Heart right ventricle (tissue), 16 donors: ENCODE results near the gene RAD51B. TPM values are rescaled to one million over a fixed set of nuclear protein-coding genes. Genes with fewer than 3 reads are reported as not detected.

Experiments used
- ATAC-seq, 8 donors: fragments of 200-7000 bp; cut with Tn5 transposase; one replicate each; pipeline ENCODE4 v1.9.1; 2020; ENCODE audit warnings: mild to moderate bottlenecking in 8 of 8, moderate library complexity in 8 of 8, moderate number of reproducible peaks in 1 of 8
- DNase-seq, 2 donors: peaks; one replicate each; pipeline ENCODE4 v3.0.0-alpha.2; 2020
- H3K27ac ChIP-seq, 10 donors: fragments of 200-600 bp; sonication (generic) in 2 of 10; one replicate each; pipeline versions ENCODE4 v1.5.0 to v1.8.0; 2020 to 2022; ENCODE audit warnings: mild to moderate bottlenecking in 3 of 10
- H3K27me3 ChIP-seq, 7 donors: fragments of 200-600 bp; one replicate each; pipeline ENCODE4 v1.8.0; 2021 to 2022; ENCODE audit warnings: mild to moderate bottlenecking in 2 of 7
- H3K36me3 ChIP-seq, 9 donors: fragments of 200-600 bp; sonication (generic) in 1 of 9; one replicate each; pipeline versions ENCODE4 v1.5.0 to v1.8.0; 2020 to 2022; ENCODE audit warnings: mild to moderate bottlenecking in 2 of 9
- H3K4me1 ChIP-seq, 9 donors: fragments of 200-600 bp; sonication (generic) in 1 of 9; one replicate each; pipeline versions ENCODE4 v1.5.0 to v1.8.0; 2020 to 2022; ENCODE audit warnings: mild to moderate bottlenecking in 4 of 9
- H3K4me3 ChIP-seq, 10 donors: fragments of 200-600 bp; sonication (generic) in 2 of 10; one replicate each; pipeline versions ENCODE4 v1.5.0 to v1.8.0; 2020 to 2022; ENCODE audit warnings: mild to moderate bottlenecking in 7 of 10, moderate library complexity in 2 of 10
- H3K9me3 ChIP-seq, 11 donors: fragments of 200-600 bp in 10 of 11; sonication (generic) in 2 of 11; one replicate each; pipeline versions ENCODE4 v1.5.0 to v1.8.0; 2013 to 2022; ENCODE audit warnings: mild to moderate bottlenecking in 2 of 11, control low read depth in 1 of 11, moderate library complexity in 1 of 11
- WGBS, 2 donors: extraction: QIAGEN DNeasy Blood & Tissue Kit; methylation state at CpG; one replicate each; pipeline ENCODE4 v1.1.7; 2013; ENCODE audit warnings: inconsistent platforms in 1 of 2; 5-methylcytosine and 5-hydroxymethylcytosine counted together
- intact Hi-C, 10 donors: fragments of 100-400 bp; cut with DNase I; formaldehyde crosslinking; loops; one replicate each; pipeline versions ENCODE4 v1.11.1 to v1.14.2; 2022
- polyA plus RNA-seq, 2 donors: library from polyadenylated mRNA; stranded (reverse); fragments of 200-250 nt; gene quantifications; one replicate each; pipeline ENCODE4 v1.2.3, GENCODE V29; 2013
- total RNA-seq, 10 donors: library from RNA; stranded (reverse); fragmentation: NEBNext Ultra II Directional in 3 of 10; extraction: Animal tissue kit (Norgen Biotek cat#: 25700) in 3 of 10; gene quantifications; one replicate each; pipeline versions ENCODE4 v1.2.1 to v1.2.4, GENCODE V29; 2021 to 2023
- TF ChIP-seq, protein P1 (sequence below), 9 donors: fragments of 200-600 bp; sonication (generic) in 2 of 9; IDR thresholded peaks; one replicate each; pipeline versions ENCODE4 v1.5.0 to v1.8.0; 2021 to 2022; ENCODE audit warnings: antibody characterized with exemption in 9 of 9, mild to moderate bottlenecking in 5 of 9, moderate library complexity in 1 of 9
- donor health status: Arrhythmogenic right ventricular cardiomyopathy.
- donor health status: ischemic (EF 13 %, LVEDD 7.1; RV severe dilation, severe dysfunction).
- donor health status: healthy with polysubstance abuse.
- donor health status: DM: no; HTN: yes; CAD: no.
- donor health status: DM: no; HTN: no; CAD: no.
- donor health status: ischemic (EF 25% LVEDD 6.9; RV normal size, moderate dysfunction).
- donor health status: ischemic (EF 25% LVEDD 5.7; RV mildly dilated, moderate dysfunction).
- donor health status: healthy.
- donor health status: DM: yes; HTN: yes; CAD: no.
- donor health status: Ischemic cardiomyopathy.
- donor health status: ischemic (EF 35%, LVEDD 5.7; RV mildly dilated, moderate dysfunction).
- donor health status: nonischemic (EF 11% LVEDD 7.7; RV severe dilation, severe dysfunction).
- donor health status: DM: yes; HTN: yes; CAD: no.
- donor health status: PGD.
- donor health status: ischemic (EF 29% LVEDD 5.4; RV normal size, mild dysfunction).
- donor health status: nonischemic (EF 23%, LVEDD 6.1; RV moderate dilation, normal function).

RAD51B gene
- total and polyA plus RNA-seq, 12 donors, result 0.88 to 8.6 (median 3.5) TPM

DNA sequence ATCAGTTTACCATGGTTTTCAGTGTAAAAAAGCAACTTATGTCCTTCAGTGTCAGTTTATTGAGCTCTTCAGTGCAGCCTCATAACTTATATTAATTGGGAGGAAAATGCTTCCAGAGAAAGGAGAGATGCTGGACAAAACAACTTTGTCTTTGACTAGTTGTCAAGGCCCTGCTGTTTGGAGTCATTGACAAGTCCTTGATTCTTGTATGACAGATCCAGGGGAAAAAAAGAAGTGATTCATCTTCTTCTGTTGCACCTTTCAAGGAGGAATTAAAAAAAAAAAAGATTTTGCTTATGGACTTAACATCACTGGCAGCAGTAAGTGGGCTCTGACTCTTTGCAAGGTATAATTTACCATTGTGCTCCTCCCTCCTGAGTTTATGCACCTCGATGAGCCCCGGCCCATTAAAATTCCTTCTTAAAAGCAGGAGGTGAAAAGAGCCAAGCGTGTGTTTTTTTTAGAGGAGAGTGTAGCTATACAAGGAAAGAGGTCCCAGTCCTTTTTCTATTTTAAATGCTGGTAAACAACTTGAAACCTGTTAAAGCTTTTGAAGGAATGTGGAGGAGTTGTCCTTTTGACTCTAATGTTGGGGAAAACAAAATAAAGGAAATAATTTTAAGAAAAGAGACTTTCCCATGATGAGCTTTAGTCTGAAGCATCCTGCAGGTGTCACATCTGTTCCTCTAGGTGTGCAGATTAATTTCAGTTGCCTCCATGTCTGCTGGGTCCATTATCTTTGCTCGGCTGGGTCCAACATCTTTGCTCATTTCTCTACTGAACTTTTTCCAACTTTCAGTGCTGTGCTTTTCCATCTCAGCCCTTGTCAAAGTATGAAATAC lies 431.6 kb downstream of the RAD51B start:
- ATAC-seq (no peak), DNase-seq (no peak)
- Histone ChIP-seq H3K9me3 (no peaks in the 10 kb centered on the region), H3K36me3 (no peaks in the 10 kb centered on the region), H3K4me1 (peaks cover 15 to 60% (median 57%) of the 10 kb centered on the region in 9 donors), H3K27ac (peak overlapping the region in 9 of 10 donors; percentile 35 to 94 (median 50)), H3K27me3 (no peaks in the 10 kb centered on the region), H3K4me3 (no peak overlapping the region)
- TF ChIP-seq, protein P1, sequence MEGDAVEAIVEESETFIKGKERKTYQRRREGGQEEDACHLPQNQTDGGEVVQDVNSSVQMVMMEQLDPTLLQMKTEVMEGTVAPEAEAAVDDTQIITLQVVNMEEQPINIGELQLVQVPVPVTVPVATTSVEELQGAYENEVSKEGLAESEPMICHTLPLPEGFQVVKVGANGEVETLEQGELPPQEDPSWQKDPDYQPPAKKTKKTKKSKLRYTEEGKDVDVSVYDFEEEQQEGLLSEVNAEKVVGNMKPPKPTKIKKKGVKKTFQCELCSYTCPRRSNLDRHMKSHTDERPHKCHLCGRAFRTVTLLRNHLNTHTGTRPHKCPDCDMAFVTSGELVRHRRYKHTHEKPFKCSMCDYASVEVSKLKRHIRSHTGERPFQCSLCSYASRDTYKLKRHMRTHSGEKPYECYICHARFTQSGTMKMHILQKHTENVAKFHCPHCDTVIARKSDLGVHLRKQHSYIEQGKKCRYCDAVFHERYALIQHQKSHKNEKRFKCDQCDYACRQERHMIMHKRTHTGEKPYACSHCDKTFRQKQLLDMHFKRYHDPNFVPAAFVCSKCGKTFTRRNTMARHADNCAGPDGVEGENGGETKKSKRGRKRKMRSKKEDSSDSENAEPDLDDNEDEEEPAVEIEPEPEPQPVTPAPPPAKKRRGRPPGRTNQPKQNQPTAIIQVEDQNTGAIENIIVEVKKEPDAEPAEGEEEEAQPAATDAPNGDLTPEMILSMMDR (IDR thresholded peaks at IDR 0.05), result peak in 3 of 9 donors; percentile 16 to 27 (median 18)
- WGBS, 2 donors, result 50 to 51% methylated on average over 4 of the region's 4 CpGs
- intact Hi-C loops, result loop anchor here in 7 of 10 donors (2.0 to 10.0 kb wide), 9 partner anchors 124 to 542 kb away; partner anchors contain the start of gene ZFP36L1 (in 1 of the 7)

- Histone ChIP-seq H3K36me3 (no peaks in the 10 kb centered on the region), H3K4me1 (peaks cover 13 to 54% (median 51%) of the 10 kb centered on the region in 9 donors), H3K27ac (peak overlapping the region in 5 of 10 donors; percentile 47 to 94 (median 67)), H3K4me3 (no peak overlapping the region), H3K27me3 (no peaks in the 10 kb centered on the region), H3K9me3 (no peaks in the 10 kb centered on the region)
- intact Hi-C loops, result loop anchor here in 7 of 10 donors (2.0 to 10.0 kb wide), 9 partner anchors 123 to 541 kb away; partner anchors contain the start of gene ZFP36L1 (in 1 of the 7)
- ATAC-seq, result no peak
- 60 to 62% methylated on average over 1 of the region's 1 CpG for WGBS, 2 donors
- TF ChIP-seq, protein P1 (IDR thresholded peaks at IDR 0.05), result no peak
- no peak for DNase-seq
Measured at GRCh38 chr14:68251769-68252100, 432.2 kb downstream of the RAD51B start.

GRCh38 chr14:68253160-68253780 lies 433.7 kb downstream of the RAD51B start:
- no peak overlapping the region for H3K4me3 ChIP-seq
- H3K4me1 ChIP-seq, result peaks cover 4 to 39% (median 36%) of the 10 kb centered on the region in 9 donors
- no peak for ATAC-seq
- no peaks in the 10 kb centered on the region for H3K36me3 ChIP-seq
- no peaks in the 10 kb centered on the region for H3K27me3 ChIP-seq
- no peak overlapping the region for H3K27ac ChIP-seq
- intact Hi-C loops, result loop anchor here in 7 of 10 donors (5.0 to 10.0 kb wide), 8 partner anchors 122 to 422 kb away; no protein-coding TSS in a partner anchor
- TF ChIP-seq, protein P1 (IDR thresholded peaks at IDR 0.05), result no peak
- WGBS, 2 donors, result 88 to 90% methylated on average over 3 of the region's 3 CpGs
- DNase-seq, result no peak
- no peaks in the 10 kb centered on the region for H3K9me3 ChIP-seq

DNA sequence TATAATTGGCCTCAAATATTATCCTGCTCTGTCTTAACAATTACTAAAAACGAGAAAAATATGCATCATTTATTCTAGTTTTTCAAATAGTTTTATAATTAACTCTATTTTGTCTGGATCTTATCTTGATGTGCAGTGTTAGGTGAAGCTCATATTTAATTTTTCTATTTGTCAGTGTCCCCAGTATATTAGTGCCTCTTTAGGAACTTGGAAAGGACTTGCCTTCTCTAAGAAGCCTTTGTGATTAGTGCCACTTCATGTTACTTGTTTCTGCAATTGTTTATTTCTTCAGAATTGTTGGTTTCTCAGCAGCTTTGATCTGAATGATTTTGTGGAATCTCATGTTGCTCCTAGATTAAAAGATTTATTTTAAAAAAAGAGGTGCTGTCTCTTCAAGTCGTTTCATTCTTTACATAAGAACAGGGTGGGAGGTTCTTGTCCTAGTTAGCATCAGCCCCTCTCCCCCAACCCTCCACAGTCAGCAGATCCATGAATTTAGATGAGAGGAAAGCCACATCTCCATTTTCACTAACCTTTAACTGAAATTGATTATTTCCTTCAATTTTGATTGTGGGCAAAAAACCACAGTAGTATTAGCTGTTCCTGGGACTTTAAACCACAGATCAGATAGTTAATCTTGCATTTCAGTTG lies 434.4 kb downstream of the RAD51B start:
- peaks cover 4 to 32% (median 28%) of the 10 kb centered on the region in 9 donors for H3K4me1 ChIP-seq
- WGBS, 2 donors, result 88 to 92% methylated on average over 2 of the region's 2 CpGs
- no peak overlapping the region for H3K27ac ChIP-seq

More for the DNA sequence above, 434.4 kb downstream of the RAD51B start:
- Histone ChIP-seq H3K27me3 (no peaks in the 10 kb centered on the region), H3K4me3 (no peak overlapping the region), H3K9me3 (no peaks in the 10 kb centered on the region), H3K36me3 (no peaks in the 10 kb centered on the region)
- intact Hi-C loops, result loop anchor here in 7 of 10 donors (5.0 to 10.0 kb wide), 8 partner anchors 121 to 421 kb away; no protein-coding TSS in a partner anchor
- no peak for DNase-seq
- ATAC-seq, result no peak
- TF ChIP-seq, protein P1 (IDR thresholded peaks at IDR 0.05), result no peak
